A673 (cell line): Measurements from ENCODE around the gene FAM20B. TPM values are rescaled to one million over a fixed set of nuclear protein-coding genes. Genes with fewer than 3 reads are reported as not detected.

Source experiments
- BruUV-seq: library from RNA; stranded (reverse); fragments of 400-500 nt; replicated peaks from 2 replicates; lab custom pipeline; 2021; lab: Mats Ljungman, UMichigan
- CTCF ChIA-PET: fragments of 300-600 bp; sonication (Branson Sonifier 250); formaldehyde crosslinking; loops from one replicate; lab custom pipeline; 2022; ENCODE audit warnings: antibody characterized with exemption; lab: Charles Lee
- POLR2A ChIA-PET: fragments of 300-600 bp; sonication (Branson Sonifier 250); formaldehyde crosslinking; loops from one replicate; lab custom pipeline; 2022; ENCODE audit warnings: antibody characterized with exemption; ENCODE audit not compliant: low non-redundant PET; lab: Charles Lee
- DNase-seq: peaks from one replicate; pipeline ENCODE4 v3.0.0-alpha.2; 2015; ENCODE audit warnings: low spot score
- H3K27ac ChIP-seq: fragments of 200-600 bp; sonication (generic); 2 replicates; pipeline ENCODE4 v1.5.1; 2016; ENCODE audit warnings: mixed run types, low read depth, mild to moderate bottlenecking, mixed read lengths, antibody characterized with exemption, low read length; ENCODE audit not compliant: poor library complexity, severe bottlenecking
- H3K27me3 ChIP-seq: fragments of 200-600 bp; sonication (generic); replicated peaks from 2 replicates; pipeline ENCODE4 v1.6.1; 2017; ENCODE audit warnings: mixed run types, low read depth, mild to moderate bottlenecking, mixed read lengths, antibody characterized with exemption, low read length; ENCODE audit not compliant: insufficient read depth, poor library complexity
- H3K36me3 ChIP-seq: fragments of 200-600 bp; sonication (generic); 2 replicates; pipeline ENCODE4 v1.6.1; 2016; ENCODE audit warnings: mixed run types, mild to moderate bottlenecking, mixed read lengths, antibody characterized with exemption, low read length; ENCODE audit not compliant: insufficient read depth, poor library complexity, severe bottlenecking
- H3K4me1 ChIP-seq: fragments of 200-600 bp; sonication (generic); 2 replicates; pipeline ENCODE4 v1.6.1; 2017; ENCODE audit warnings: mixed run types, mild to moderate bottlenecking, mixed read lengths, antibody characterized with exemption, low read length; ENCODE audit not compliant: insufficient read depth, poor library complexity, severe bottlenecking
- H3K4me3 ChIP-seq: fragments of 200-600 bp; sonication (generic); 2 replicates; pipeline ENCODE4 v1.5.1; 2016; ENCODE audit warnings: low read depth, mixed run types, mild to moderate bottlenecking, mixed read lengths, low read length; ENCODE audit not compliant: poor library complexity, severe bottlenecking
- H3K9me3 ChIP-seq: fragments of 200-600 bp; sonication (generic); 2 replicates; pipeline ENCODE4 v1.6.1; 2016; ENCODE audit warnings: mixed run types, low read depth, mild to moderate bottlenecking, mixed read lengths, antibody characterized with exemption, low read length; ENCODE audit not compliant: poor library complexity, severe bottlenecking
- CTCF ChIP-seq: fragments of 300-800, 200-600 bp; sonication (generic); conservative IDR thresholded peaks from 2 replicates; pipeline ENCODE4 v1.5.1; 2017; ENCODE audit warnings: low read depth, mild to moderate bottlenecking, antibody characterized with exemption, low read length, moderate library complexity, mixed read lengths
- EZH2 ChIP-seq: fragments of 200-600 bp; sonication (generic); IDR thresholded peaks from 2 replicates; pipeline ENCODE4 v1.6.1; 2017; ENCODE audit warnings: borderline replicate concordance, low read depth, mild to moderate bottlenecking, mixed read lengths, antibody characterized with exemption, low read length; ENCODE audit not compliant: poor library complexity, severe bottlenecking
- intact Hi-C: fragments of 100-400 bp; cut with micrococcal nuclease; formaldehyde crosslinking; loops from one replicate; pipeline ENCODE4 v1.10.0; 2022; ENCODE audit not compliant: unreplicated experiment
- total RNA-seq: library from RNA; stranded (reverse); gene quantifications from 2 replicates; pipeline ENCODE4 v1.2.3, GENCODE V29; 2021

Gene FAM20B
- total RNA-seq, 1 experiment from 2014 or later: 43.3 TPM

GRCh38 chr1:179042087-179042486, 16.4 kb downstream of the FAM20B start:
- TF ChIP-seq EZH2 (no peak), CTCF (no peak)
- no peaks in the 10 kb centered on the region for H3K36me3 ChIP-seq
- ChIA-PET CTCF (no interaction called here), POLR2A (no interaction called here)
- intact Hi-C loops: no loop called here
- DNase-seq: no peak
- BruUV-seq: no TSS peak
- H3K9me3 ChIP-seq: no peaks in the 10 kb centered on the region
- H3K27me3 ChIP-seq: no peaks in the 10 kb centered on the region
- no peak overlapping the region for H3K27ac ChIP-seq
- peaks cover 13% of the 10 kb centered on the region for H3K4me1 ChIP-seq
- H3K4me3 ChIP-seq: no peak overlapping the region

GRCh38 chr1:179042700-179043099, 17.0 kb downstream of the FAM20B start:
- POLR2A ChIA-PET: no interaction called here
- BruUV-seq: no TSS peak
- Histone ChIP-seq H3K36me3 (no peaks in the 10 kb centered on the region), H3K27me3 (no peaks in the 10 kb centered on the region), H3K9me3 (no peaks in the 10 kb centered on the region), H3K4me3 (no peak overlapping the region), H3K27ac (no peak overlapping the region), H3K4me1 (peaks cover 13% of the 10 kb centered on the region)
- CTCF ChIA-PET: no interaction called here
- no peak for DNase-seq
- intact Hi-C loops: no loop called here
- TF ChIP-seq EZH2 (no peak), CTCF (no peak)

GRCh38 chr1:179043266-179043665, 17.6 kb downstream of the FAM20B start:
- no peaks in the 10 kb centered on the region for H3K27me3 ChIP-seq
- H3K4me1 ChIP-seq: peaks cover 12% of the 10 kb centered on the region
- intact Hi-C loops: no loop called here
- TF ChIP-seq EZH2 (no peak), CTCF (no peak)
- DNase-seq: no peak
- CTCF ChIA-PET: no interaction called here
- no peak overlapping the region for H3K4me3 ChIP-seq
- H3K9me3 ChIP-seq: no peaks in the 10 kb centered on the region
- BruUV-seq: no TSS peak
- POLR2A ChIA-PET: no interaction called here
- H3K27ac ChIP-seq: no peak overlapping the region
- H3K36me3 ChIP-seq: no peaks in the 10 kb centered on the region
